Astrocyte of the cerebellum (primary cell): ENCODE measurements around the gene UBQLN3.

Source experiments
- DNase-seq: peaks from one replicate; pipeline ENCODE4 v3.0.0-alpha.2; 2011; ENCODE audit warnings: low read depth
- H3K4me3 ChIP-seq: 2 replicates; pipeline ENCODE4 v1.5.1; 2011; ENCODE audit warnings: mild to moderate bottlenecking, low read depth, low read length, moderate library complexity
- in situ Hi-C: cut with HindIII; loops from 2 replicates; pipeline ENCODE4 v1.10.0; 2017; ENCODE audit warnings: low sequenced_read_pairs
- TF ChIP-seq, protein P1 (sequence below): IDR thresholded peaks from 2 replicates; pipeline ENCODE4 v1.5.1; 2012; ENCODE audit warnings: low read length, low read depth, moderate library complexity, mild to moderate bottlenecking; ENCODE audit errors: missing control alignments

UBQLN3 gene

DNA sequence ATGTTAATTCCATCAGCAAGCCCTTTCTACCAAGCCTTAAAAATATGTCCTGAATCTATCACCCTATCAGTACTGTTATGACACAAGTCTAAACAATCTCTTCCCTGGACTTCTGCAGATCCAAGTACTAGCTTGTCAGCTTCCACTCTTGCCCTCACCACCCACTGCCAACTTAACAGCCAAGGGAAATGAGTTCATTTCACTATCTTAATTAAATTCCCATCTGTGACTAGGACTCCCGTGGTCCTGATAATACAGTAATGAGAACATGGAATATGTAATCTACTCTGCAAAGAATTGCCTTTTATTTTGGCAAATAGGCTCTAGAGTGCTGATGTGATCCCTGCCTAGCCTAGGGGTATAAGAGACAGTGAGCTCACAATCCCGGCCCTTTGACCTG lies 10.1 kb downstream of the UBQLN3 start:
- H3K4me3 ChIP-seq = no peak overlapping the region
- TF ChIP-seq, protein P1, sequence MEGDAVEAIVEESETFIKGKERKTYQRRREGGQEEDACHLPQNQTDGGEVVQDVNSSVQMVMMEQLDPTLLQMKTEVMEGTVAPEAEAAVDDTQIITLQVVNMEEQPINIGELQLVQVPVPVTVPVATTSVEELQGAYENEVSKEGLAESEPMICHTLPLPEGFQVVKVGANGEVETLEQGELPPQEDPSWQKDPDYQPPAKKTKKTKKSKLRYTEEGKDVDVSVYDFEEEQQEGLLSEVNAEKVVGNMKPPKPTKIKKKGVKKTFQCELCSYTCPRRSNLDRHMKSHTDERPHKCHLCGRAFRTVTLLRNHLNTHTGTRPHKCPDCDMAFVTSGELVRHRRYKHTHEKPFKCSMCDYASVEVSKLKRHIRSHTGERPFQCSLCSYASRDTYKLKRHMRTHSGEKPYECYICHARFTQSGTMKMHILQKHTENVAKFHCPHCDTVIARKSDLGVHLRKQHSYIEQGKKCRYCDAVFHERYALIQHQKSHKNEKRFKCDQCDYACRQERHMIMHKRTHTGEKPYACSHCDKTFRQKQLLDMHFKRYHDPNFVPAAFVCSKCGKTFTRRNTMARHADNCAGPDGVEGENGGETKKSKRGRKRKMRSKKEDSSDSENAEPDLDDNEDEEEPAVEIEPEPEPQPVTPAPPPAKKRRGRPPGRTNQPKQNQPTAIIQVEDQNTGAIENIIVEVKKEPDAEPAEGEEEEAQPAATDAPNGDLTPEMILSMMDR = no peak
- in situ Hi-C loops = no loop called here
- no peak for DNase-seq

DNA sequence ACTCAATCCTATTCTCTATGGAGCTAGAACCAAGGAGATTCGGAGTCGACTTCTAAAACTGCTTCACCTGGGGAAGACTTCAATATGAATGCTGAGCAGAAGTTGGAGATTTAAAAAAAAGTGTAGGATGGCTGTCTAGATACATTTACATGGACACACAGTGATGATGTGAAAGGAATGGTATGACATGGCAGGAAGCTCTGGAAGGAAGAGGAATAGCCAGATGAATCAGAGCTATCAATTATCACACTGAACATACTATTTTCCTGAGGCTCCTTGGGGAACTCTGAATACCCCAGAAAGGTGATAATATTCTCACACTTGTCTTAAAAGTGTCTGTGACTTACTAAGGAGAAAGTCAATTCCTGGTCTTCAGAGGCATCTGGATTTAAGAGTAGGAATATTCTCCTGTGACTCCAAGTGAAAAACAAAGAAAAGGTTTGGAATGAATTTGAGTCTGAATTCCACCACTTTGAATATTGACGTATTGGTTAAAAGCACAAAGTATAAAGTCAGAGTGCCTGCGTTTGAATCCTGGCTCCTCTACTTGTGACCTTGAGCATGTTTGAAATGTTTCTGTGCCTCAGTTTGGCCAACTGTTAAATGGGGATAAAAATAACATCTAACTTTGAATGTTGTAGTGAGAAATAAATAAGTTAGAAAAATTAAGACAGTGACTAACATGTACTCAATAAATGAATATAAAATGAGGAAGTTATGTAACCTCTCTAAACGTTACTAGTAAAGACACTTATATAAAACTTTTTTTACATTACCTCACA lies 20.0 kb downstream of the UBQLN3 start:
- no peak overlapping the region for H3K4me3 ChIP-seq
- TF ChIP-seq, protein P1 = no peak
- in situ Hi-C loops = no loop called here
- DNase-seq = no peak

DNA sequence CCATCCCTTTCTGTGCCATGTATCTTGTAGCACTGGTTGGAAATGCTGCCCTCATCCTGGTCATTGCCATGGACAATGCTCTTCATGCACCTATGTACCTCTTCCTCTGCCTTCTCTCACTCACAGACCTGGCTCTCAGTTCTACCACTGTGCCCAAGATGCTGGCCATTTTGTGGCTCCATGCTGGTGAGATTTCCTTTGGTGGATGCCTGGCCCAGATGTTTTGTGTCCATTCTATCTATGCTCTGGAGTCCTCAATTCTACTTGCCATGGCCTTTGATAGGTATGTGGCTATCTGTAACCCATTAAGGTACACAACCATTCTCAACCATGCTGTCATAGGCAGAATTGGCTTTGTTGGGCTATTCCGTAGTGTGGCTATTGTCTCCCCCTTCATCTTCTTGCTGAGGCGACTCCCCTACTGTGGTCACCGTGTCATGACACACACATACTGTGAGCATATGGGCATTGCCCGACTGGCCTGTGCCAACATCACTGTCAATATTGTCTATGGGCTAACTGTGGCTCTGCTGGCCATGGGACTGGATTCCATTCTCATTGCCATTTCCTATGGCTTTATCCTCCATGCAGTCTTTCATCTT lies 20.9 kb downstream of the UBQLN3 start:
- no peak overlapping the region for H3K4me3 ChIP-seq
- TF ChIP-seq, protein P1 = no peak
- in situ Hi-C loops = no loop called here
- no peak for DNase-seq

DNA sequence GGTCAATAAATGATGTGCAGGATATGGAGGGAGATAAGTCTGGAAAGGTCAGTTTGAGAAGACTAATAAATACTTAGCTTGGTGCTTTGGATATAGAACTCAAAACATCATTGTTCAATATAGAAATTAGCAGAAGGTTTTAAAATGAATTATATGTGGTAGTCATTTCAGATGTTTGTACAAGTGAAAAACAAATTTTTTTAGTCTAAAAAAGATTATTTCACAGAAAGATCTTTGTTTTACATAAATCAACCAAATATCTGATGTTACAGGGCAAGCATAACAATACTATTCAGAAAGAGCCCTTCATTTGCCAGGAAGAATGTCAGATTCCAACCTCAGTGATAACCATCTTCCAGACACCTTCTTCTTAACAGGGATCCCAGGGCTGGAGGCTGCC lies 21.4 kb downstream of the UBQLN3 start, which contains the start of gene OR52D1:
OR52D1 (plus strand) TSS at position 301 of the 400 bp plus-strand sequence; CDS start at position 323, 22 bp downstream.
- no peak for DNase-seq
- TF ChIP-seq, protein P1 = no peak
- in situ Hi-C loops = no loop called here
- no peak within 1 kb of the TSS for H3K4me3 ChIP-seq

DNA sequence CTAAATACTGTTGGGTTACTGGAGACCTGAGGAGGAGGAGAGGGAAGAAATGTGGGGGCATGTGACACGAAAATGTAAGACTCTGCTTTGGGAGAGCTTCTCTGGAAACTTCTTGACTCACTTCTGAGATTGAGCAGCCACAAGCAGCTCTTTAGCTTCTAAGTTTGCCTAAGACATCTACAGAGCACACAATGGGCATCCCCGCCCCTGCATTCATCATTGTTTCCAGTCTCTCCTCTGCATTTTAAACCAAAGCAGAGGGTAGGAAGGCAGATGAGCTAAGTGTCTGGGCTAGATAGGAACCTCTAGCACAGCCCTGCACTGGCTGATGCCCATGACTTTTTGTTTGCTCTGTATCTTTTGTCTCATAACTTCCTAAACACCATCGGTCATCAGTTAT lies 23.3 kb downstream of the UBQLN3 start:
- no peak for DNase-seq
- in situ Hi-C loops = no loop called here
- H3K4me3 ChIP-seq = no peak overlapping the region
- TF ChIP-seq, protein P1 = no peak

DNA sequence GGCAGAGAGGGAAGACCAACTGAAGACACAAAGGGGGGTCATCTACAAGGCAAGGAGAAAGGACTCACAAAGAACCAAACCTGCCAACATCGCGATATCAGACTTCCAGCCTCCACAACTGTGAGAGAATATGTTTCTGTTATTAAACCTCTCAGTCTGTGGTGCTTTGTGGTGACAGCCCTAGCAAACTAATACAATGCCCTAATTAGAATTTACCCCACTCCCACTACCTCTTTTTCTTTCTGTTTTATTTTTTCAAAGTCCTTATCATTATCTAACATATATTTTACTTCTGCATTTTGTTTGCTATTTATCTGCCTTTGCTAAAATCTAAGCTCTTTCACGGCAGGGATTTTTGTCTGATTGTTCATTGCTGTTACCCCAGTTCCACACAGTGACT lies 23.8 kb downstream of the UBQLN3 start:
- TF ChIP-seq, protein P1 = no peak
- H3K4me3 ChIP-seq = no peak overlapping the region
- in situ Hi-C loops = no loop called here
- no peak for DNase-seq
